Uterine smooth muscle cell (primary cell): ENCODE results near the gene EIF3C. TPM values are rescaled to one million over a fixed set of nuclear protein-coding genes. Genes with fewer than 3 reads are reported as not detected.

Experiments used
- total RNA-seq: library from RNA; depleted of rRNA; stranded (reverse); fragments of >200 nt; gene quantifications from 2 replicates; pipeline ENCODE4 v1.2.3, GENCODE V29; 2014

Gene EIF3C
- 108 and 129 TPM in 2 replicates for total RNA-seq

DNA sequence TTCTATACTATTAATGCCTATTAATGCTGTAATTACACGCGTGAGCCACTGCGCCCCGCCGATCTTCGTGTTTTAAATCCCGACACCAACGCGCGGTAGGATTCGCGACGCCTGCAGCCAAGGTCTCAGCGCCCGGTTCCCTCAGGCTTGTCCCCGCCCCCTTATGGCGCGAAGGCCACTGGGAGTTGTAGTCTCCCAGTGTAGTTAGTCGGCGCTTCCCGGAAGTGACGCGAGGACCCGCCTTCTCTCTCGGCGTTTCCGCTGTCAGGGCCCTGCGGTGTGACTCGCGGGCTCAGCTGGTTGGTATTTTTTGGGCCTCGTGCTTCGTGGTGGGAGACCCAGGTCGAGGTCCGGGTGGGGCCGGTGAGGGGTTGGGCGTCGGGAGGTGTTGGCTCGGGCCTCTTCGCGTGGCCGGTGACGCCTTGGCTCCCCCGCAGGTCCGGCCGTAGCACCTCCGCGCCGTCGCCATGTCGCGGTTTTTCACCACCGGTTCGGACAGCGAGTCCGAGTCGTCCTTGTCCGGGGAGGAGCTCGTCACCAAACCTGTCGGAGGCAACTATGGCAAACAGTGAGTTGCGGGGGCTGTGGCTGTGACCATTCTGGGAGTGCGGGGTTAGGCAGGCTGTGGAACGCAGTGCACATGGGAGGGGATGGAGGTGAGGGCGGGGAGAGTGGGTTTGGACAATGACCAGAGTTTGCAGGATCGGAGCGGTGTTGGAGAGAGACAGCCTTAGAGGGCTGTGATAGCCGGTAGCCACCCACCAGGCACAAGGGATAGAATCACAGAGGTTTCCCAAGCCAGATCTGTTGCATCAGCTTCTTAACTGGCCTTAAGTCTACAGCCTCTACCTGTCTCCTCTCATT is at the start of gene EIF3C:
Gene EIF3C, plus strand, starts transcription at position 245 of the 864 bp plus-strand sequence. Its CDS starts 223 bp downstream, at position 468.

DNA sequence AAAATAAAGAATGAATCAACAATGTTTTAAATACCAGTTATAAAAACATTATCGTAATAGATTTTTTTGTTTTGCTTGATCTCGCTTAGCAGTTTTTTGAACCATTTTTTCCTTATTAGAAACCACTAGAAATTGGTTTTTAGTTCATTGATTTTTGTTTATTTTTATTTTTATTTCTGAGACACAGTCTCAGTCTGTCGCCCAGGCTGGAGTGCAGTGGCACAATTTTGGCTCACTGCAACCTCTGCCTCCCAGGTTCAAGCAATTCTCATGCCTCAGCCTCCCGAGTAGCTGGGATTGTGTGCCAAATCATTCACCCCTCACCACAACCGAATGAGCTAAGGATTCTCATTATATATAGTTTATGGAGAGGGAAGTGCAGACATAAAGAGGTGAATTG is 40.2 kb downstream of the EIF3C start, which contains the start of gene NPIPB9:
Gene NPIPB9, plus strand, starts transcription at position 301 of the 400 bp plus-strand sequence.

Other genes starting within 250 kb of the EIF3C start
- not detected in 2 replicates for gene NPIPB7, start 239.1 kb upstream of the EIF3C start, total RNA-seq
- gene CLN3, start 219.4 kb upstream of the EIF3C start, total RNA-seq, result 13.3 and 15.1 TPM in 2 replicates
- gene APOBR, start 216.8 kb upstream of the EIF3C start, total RNA-seq, result not detected in 2 replicates
- not detected in 2 replicates for gene IL27, start 204.6 kb upstream of the EIF3C start, total RNA-seq
- gene NUPR1, start 172.5 kb upstream of the EIF3C start, total RNA-seq, result 12.1 and 30.9 TPM in 2 replicates
- 9.4 and 10.0 TPM in 2 replicates for gene SGF29, start 157.5 kb upstream of the EIF3C start, total RNA-seq
- gene SULT1A2, start 114.4 kb upstream of the EIF3C start, total RNA-seq, result under 0.01 TPM in 1 of 2 replicates, not detected in the other
- gene SULT1A1, start 101.4 kb upstream of the EIF3C start, total RNA-seq, result 0.77 and 0.87 TPM in 2 replicates
- under 0.01 and 0.12 TPM in 2 replicates for gene NPIPB8, start 73.4 kb upstream of the EIF3C start, total RNA-seq
- gene NPIPB9, start 40.3 kb downstream of the EIF3C start, total RNA-seq, result 4.1 and 4.3 TPM in 2 replicates
- 62.1 and 67.1 TPM in 2 replicates for gene ATXN2L, start 111.5 kb downstream of the EIF3C start, total RNA-seq
- 126 and 136 TPM in 2 replicates for gene TUFM, start 134.9 kb downstream of the EIF3C start, total RNA-seq
- gene SH2B1, start 152.4 kb downstream of the EIF3C start, total RNA-seq, result 10.3 and 12.0 TPM in 2 replicates
- gene ATP2A1, start 167.0 kb downstream of the EIF3C start, total RNA-seq, result 0.22 and 0.25 TPM in 2 replicates
- 38.7 and 42.5 TPM in 2 replicates for gene RABEP2, start 213.8 kb downstream of the EIF3C start, total RNA-seq
- not detected in 2 replicates for gene CD19, start 220.5 kb downstream of the EIF3C start, total RNA-seq
- 14.1 and 21.6 TPM in 2 replicates for gene NFATC2IP, start 239.5 kb downstream of the EIF3C start, total RNA-seq